SK-N-MC (cell line): ENCODE measurements around the gene TBL2.

Experiments
- EZH2 ChIP-seq: fragments of 200-600 bp; sonication (generic); IDR thresholded peaks from one replicate; pipeline ENCODE4 v1.6.1; 2017; ENCODE audit warnings: antibody characterized with exemption
- FOXP2 ChIP-seq: optimal IDR thresholded peaks from 2 replicates; pipeline ENCODE3; 2011; ENCODE audit warnings: mild to moderate bottlenecking, moderate library complexity; ENCODE audit not compliant: insufficient read depth; ENCODE audit errors: extremely low read length, control extremely low read depth
- POLR2AphosphoS5 ChIP-seq: IDR thresholded peaks from 2 replicates; pipeline ENCODE4 v1.6.1; 2012; ENCODE audit warnings: mild to moderate bottlenecking, low read depth, low read length, borderline replicate concordance

GRCh38 chr7:73573276-73573675 lies 5.1 kb downstream of the TBL2 start:
- no peak for TF ChIP-seq EZH2
- TF ChIP-seq POLR2AphosphoS5: no peak
- no peak for TF ChIP-seq FOXP2
